Activated naive CD8-positive, alpha-beta T cell (primary cell): ENCODE measurements around the gene AXIN1.
A peak's percentile ranks its signal among the peaks of the same experiment; 100 is the strongest.

Experiments used
- H3K27ac Mint-ChIP-seq: one replicate; pipeline ENCODE4 v1.8.0; 2021; ENCODE audit warnings: mixed read lengths
- H3K27me3 Mint-ChIP-seq: one replicate; pipeline ENCODE4 v1.8.0; 2021; ENCODE audit warnings: mixed read lengths
- H3K36me3 Mint-ChIP-seq: one replicate; pipeline ENCODE4 v1.8.0; 2021; ENCODE audit warnings: mixed read lengths
- H3K4me1 Mint-ChIP-seq: one replicate; pipeline ENCODE4 v1.8.0; 2021; ENCODE audit warnings: low read depth, mixed read lengths
- H3K4me3 Mint-ChIP-seq: one replicate; pipeline ENCODE4 v1.8.0; 2021; ENCODE audit warnings: mild to moderate bottlenecking, mixed read lengths
- H3K9me3 Mint-ChIP-seq: one replicate; pipeline ENCODE4 v1.8.0; 2021; ENCODE audit warnings: low read depth, mixed read lengths

Gene AXIN1

GRCh38 chr16:375927-376816 is 23.6 kb upstream of the AXIN1 start:
- Mint-ChIP-seq H3K27me3 (no peaks in the 10 kb centered on the region), H3K27ac (no peak overlapping the region), H3K4me3 (no peak overlapping the region), H3K36me3 (no peaks in the 10 kb centered on the region), H3K9me3 (no peaks in the 10 kb centered on the region), H3K4me1 (peaks cover 16% of the 10 kb centered on the region)

- H3K4me3 Mint-ChIP-seq: no peak overlapping the region
- no peak overlapping the region for H3K27ac Mint-ChIP-seq
Measured at GRCh38 chr16:375212-375611, 22.7 kb upstream of the AXIN1 start.

GRCh38 chr16:374616-374926 is 22.0 kb upstream of the AXIN1 start:
- H3K4me1 Mint-ChIP-seq: peaks cover 15% of the 10 kb centered on the region
- no peaks in the 10 kb centered on the region for H3K9me3 Mint-ChIP-seq
- H3K4me3 Mint-ChIP-seq: no peak overlapping the region
- H3K27me3 Mint-ChIP-seq: no peaks in the 10 kb centered on the region
- no peak overlapping the region for H3K27ac Mint-ChIP-seq
- no peaks in the 10 kb centered on the region for H3K36me3 Mint-ChIP-seq

More at GRCh38 chr16:375212-375611, 22.7 kb upstream of the AXIN1 start:
- H3K36me3 Mint-ChIP-seq: no peaks in the 10 kb centered on the region
- no peaks in the 10 kb centered on the region for H3K9me3 Mint-ChIP-seq
- peaks cover 20% of the 10 kb centered on the region for H3K4me1 Mint-ChIP-seq
- no peaks in the 10 kb centered on the region for H3K27me3 Mint-ChIP-seq

GRCh38 chr16:373848-374615 is 21.5 kb upstream of the AXIN1 start:
- no peaks in the 10 kb centered on the region for H3K36me3 Mint-ChIP-seq
- H3K9me3 Mint-ChIP-seq: no peaks in the 10 kb centered on the region
- H3K4me1 Mint-ChIP-seq: peaks cover 17% of the 10 kb centered on the region
- peak overlapping the region; percentile 22 for H3K27ac Mint-ChIP-seq
- no peaks in the 10 kb centered on the region for H3K27me3 Mint-ChIP-seq
- H3K4me3 Mint-ChIP-seq: no peak overlapping the region

GRCh38 chr16:373020-373598 is 20.6 kb upstream of the AXIN1 start:
- H3K4me3 Mint-ChIP-seq: no peak overlapping the region
- H3K27me3 Mint-ChIP-seq: no peaks in the 10 kb centered on the region
- no peaks in the 10 kb centered on the region for H3K9me3 Mint-ChIP-seq
- H3K4me1 Mint-ChIP-seq: peaks cover 15% of the 10 kb centered on the region
- H3K36me3 Mint-ChIP-seq: no peaks in the 10 kb centered on the region
- H3K27ac Mint-ChIP-seq: peak overlapping the region; percentile 22

GRCh38 chr16:372302-372983 is 19.9 kb upstream of the AXIN1 start:
- no peak overlapping the region for H3K27ac Mint-ChIP-seq
- H3K36me3 Mint-ChIP-seq: no peaks in the 10 kb centered on the region
- no peaks in the 10 kb centered on the region for H3K27me3 Mint-ChIP-seq
- H3K4me1 Mint-ChIP-seq: peaks cover 15% of the 10 kb centered on the region
- no peak overlapping the region for H3K4me3 Mint-ChIP-seq
- H3K9me3 Mint-ChIP-seq: no peaks in the 10 kb centered on the region

DNA sequence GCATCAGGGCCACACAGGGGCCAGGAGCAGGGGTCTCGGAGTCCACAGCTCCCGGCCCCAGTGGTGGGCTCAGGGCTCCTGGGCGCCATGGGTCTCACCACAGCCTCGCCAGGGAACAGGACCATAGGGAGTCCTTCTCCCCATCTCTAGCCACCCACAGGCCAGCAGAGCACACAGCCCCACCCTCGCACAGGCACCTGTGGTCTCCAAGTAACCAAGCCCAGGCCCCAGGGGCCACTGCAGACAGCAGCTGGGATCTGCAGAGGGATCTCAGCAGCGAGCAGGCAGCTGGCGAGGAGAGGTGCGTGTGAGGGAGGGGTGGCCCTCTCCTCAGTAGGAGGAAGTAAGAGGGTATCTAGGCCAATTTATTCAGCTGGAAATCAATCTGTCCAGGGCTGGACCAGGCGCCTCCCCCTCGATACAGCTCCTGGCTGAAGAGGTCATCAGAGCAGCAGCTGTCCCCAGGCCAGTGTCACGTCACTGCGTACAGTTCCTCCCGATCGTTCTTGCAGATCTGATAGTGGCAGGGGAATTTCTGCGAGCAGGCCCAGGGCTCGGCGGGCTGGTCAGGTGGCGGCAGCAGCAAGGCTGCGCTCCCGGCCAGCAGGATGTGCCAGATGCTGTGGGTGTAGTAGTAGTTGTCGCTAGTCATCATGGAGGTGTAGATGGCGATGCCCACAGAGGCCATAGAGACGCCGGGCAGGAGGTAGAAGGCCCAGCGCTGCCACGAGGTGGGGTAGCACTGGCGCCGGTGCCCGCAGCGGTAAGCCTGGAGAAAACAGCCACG is 19.2 kb upstream of the AXIN1 start:
- peak overlapping the region; percentile 73 for H3K27ac Mint-ChIP-seq
- H3K4me1 Mint-ChIP-seq: peaks cover 15% of the 10 kb centered on the region
- no peaks in the 10 kb centered on the region for H3K9me3 Mint-ChIP-seq
- no peaks in the 10 kb centered on the region for H3K36me3 Mint-ChIP-seq
- H3K4me3 Mint-ChIP-seq: peak overlapping the region; percentile 64
- no peaks in the 10 kb centered on the region for H3K27me3 Mint-ChIP-seq

GRCh38 chr16:370979-371514 is 18.5 kb upstream of the AXIN1 start:
- Mint-ChIP-seq H3K9me3 (no peaks in the 10 kb centered on the region), H3K27me3 (no peaks in the 10 kb centered on the region), H3K4me1 (peaks cover 15% of the 10 kb centered on the region), H3K27ac (peak overlapping the region; percentile 97), H3K36me3 (no peaks in the 10 kb centered on the region), H3K4me3 (peak overlapping the region; percentile 86)

DNA sequence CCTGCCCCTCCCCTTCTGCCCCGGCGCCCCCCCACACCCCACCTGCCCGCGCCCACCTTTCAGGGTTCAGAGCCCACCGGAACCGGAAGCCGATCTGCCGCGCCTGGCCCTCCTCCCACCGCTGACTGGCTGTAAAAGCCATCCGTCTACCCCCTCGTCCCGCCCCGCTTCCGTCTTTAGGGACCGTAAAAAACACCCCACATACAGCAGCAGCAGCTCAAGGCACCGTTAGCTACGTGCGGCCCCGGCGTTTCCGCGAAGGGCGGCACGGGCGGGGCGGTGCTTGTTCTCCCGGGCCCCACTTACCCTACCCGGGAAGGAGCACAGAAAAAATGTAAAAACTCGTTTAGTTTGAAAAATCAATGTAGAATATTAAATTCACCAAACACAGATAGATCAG is 17.9 kb upstream of the AXIN1 start, which contains the start of gene MRPL28:
TSS of gene MRPL28 (minus strand) at position 96 of the 400 bp plus-strand sequence. CDS start 320 bp downstream, outside the sequence.
- H3K27me3 Mint-ChIP-seq: no peaks in the 10 kb centered on the region
- H3K4me3 Mint-ChIP-seq: peak within 1 kb of the TSS; percentile 86
- H3K9me3 Mint-ChIP-seq: no peaks in the 10 kb centered on the region
- H3K36me3 Mint-ChIP-seq: no peaks in the 10 kb centered on the region
- H3K4me1 Mint-ChIP-seq: peaks cover 15% of the 10 kb centered on the region
- peak within 1 kb of the TSS; percentile 97 for H3K27ac Mint-ChIP-seq

DNA sequence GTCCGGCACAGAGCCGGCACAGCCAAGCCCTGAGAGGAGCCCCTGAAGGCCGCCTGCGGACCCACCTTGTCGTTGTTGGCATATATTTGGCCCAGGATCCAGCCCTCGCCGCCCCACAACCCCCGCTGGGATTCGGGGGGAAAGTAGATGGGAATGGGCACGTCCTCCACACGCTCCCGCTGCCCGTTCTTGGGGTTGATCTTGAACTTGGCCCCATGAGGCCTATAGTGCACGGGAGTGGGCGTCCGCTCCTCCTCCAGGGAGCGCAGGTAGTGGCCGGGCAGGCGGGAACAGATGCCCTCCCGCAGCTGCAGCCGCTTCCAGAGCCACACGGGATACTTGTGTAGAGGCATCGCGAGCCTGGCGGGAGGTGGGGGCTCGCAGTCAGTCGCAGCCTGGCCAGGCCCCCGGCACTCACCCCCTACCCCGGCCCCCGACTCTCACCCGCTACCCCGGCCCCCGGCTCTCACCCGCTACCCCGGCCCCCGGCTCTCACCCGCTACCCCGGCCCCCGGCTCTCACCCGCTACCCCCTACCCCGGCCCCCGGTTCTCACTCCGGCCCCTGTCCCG is 17.4 kb upstream of the AXIN1 start:
- H3K4me3 Mint-ChIP-seq: peak overlapping the region; percentile 80
- no peak overlapping the region for H3K27ac Mint-ChIP-seq
- H3K9me3 Mint-ChIP-seq: no peaks in the 10 kb centered on the region
- H3K36me3 Mint-ChIP-seq: no peaks in the 10 kb centered on the region
- H3K4me1 Mint-ChIP-seq: peaks cover 15% of the 10 kb centered on the region
- H3K27me3 Mint-ChIP-seq: no peaks in the 10 kb centered on the region

- H3K4me3 Mint-ChIP-seq: peak overlapping the region; percentile 80
- H3K9me3 Mint-ChIP-seq: no peaks in the 10 kb centered on the region
- H3K27me3 Mint-ChIP-seq: no peaks in the 10 kb centered on the region
- H3K36me3 Mint-ChIP-seq: no peaks in the 10 kb centered on the region
- no peak overlapping the region for H3K27ac Mint-ChIP-seq
- H3K4me1 Mint-ChIP-seq: peaks cover 15% of the 10 kb centered on the region
Measured at GRCh38 chr16:369275-369865, 16.8 kb upstream of the AXIN1 start.

DNA sequence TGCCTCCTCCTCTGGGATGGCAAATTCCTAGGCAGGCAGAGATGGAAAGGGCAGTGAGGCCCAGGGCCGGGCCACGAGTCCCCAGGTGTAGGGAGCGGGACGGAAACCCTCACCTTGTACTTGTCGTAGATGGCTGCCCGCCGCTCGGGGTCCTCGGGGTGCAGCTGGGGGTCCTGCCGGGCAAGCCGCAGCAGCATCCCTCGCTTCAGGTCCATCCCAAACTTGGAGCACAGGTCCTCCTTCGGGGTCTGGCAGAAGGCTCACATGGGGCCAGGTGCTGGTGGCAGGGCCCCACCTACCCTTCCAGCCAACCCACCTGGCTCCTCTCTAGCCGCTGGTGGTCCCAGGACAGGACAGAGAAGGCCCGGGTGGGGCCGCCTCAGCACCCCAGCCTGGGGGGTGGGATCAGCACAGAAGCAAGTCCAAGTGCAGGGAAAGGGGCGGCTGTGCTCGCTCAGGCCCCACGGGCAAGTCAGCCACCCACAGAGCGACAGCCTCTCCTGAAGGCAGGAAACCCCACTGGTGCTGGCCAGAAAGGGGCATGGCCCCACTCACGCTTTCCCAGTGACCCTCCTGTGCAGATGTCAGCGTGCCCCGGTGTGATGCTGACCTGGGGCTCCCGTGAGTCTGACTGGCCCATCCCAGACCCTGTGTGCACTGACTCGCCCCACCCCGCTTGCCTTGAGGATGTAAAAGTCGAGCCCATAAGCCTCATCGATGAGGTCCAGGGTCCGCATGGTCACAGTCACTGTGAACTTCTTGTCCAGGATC is 16.1 kb upstream of the AXIN1 start:
- Mint-ChIP-seq H3K4me3 (peak overlapping the region; percentile 80), H3K4me1 (peaks cover 15% of the 10 kb centered on the region), H3K27me3 (no peaks in the 10 kb centered on the region), H3K9me3 (no peaks in the 10 kb centered on the region), H3K36me3 (no peaks in the 10 kb centered on the region), H3K27ac (no peak overlapping the region)
